K562 (cell line): ENCODE data around the gene CD79A. TPM values are rescaled to one million over a fixed set of nuclear protein-coding genes. Genes with fewer than 3 reads are reported as not detected.

ENCODE experiments used
- ATAC-seq: fragments of 200-7000 bp; cut with Tn5 transposase; 3 replicates; pipeline ENCODE4 v1.9.1; 2020; ENCODE audit warnings: moderate library complexity
- BruUV-seq: library from RNA; stranded (reverse); fragments of 400-500 nt; replicated peaks from 2 replicates; lab custom pipeline; 2021; lab: Mats Ljungman, UMichigan
- CTCF ChIA-PET: fragments of 300-600 bp; formaldehyde crosslinking; extraction: SDS; loops from one replicate; lab custom pipeline; 2021; ENCODE audit warnings: low intra/inter-chr PET ratio; lab: Yijun Ruan, JAX
- POLR2A ChIA-PET: fragments of 300-600, 350-650 bp; sonication (Branson Sonifier 250); formaldehyde crosslinking; extraction: SDS; loops from one replicate; lab custom pipeline; 2021; ENCODE audit warnings: antibody characterized with exemption, inconsistent platforms; lab: Yijun Ruan, JAX
- DNase-seq, 4 experiments: peaks; one replicate each; pipeline versions ENCODE4 v3.0.0 to v3.0.0-alpha.2; 2011 to 2018; ENCODE audit warnings: low spot score in 3 of 4, mixed read lengths in 3 of 4; ENCODE audit errors: extremely low read depth in 1 of 4
- FAIRE-seq: peaks from 2 replicates; lab custom pipeline; 2011; peaks lifted over from hg19 to GRCh38; lab: Jason Lieb, UNC
- H2AFZ ChIP-seq: 2 replicates; pipeline ENCODE4 v1.6.0; 2011; ENCODE audit warnings: low read depth, low read length, control low read depth, inconsistent platforms
- H3K27ac ChIP-seq: fragments of 200-600 bp; 3 replicates; pipeline ENCODE4 v1.8.0; 2011; ENCODE audit warnings: low read depth, mild to moderate bottlenecking, control low read depth, inconsistent platforms, low read length, moderate library complexity, mixed read lengths; ENCODE audit errors: extremely low read depth
- H3K27me3 ChIP-seq, 2 experiments: fragments of 300-600 bp in 1 of 2; 2 replicates in 1 of 2; 3 replicates in 1 of 2; pipeline versions ENCODE4 v1.6.0 to v1.8.0; 2011; ENCODE audit warnings: inconsistent platforms in 2 of 2, low read length in 2 of 2, mild to moderate bottlenecking in 1 of 2, mixed read lengths in 1 of 2, moderate library complexity in 1 of 2; ENCODE audit not compliant: control insufficient read depth in 2 of 2, insufficient read depth in 2 of 2
- H3K36me3 ChIP-seq: fragments of 300-600 bp; 3 replicates; pipeline ENCODE4 v1.8.0; 2011; ENCODE audit warnings: mild to moderate bottlenecking, low read length, inconsistent platforms; ENCODE audit not compliant: control insufficient read depth, insufficient read depth
- H3K4me1 ChIP-seq, 2 experiments: fragments of 200-600 bp in 1 of 2; replicated peaks in 1 of 2; 2 replicates in 1 of 2; 3 replicates in 1 of 2; pipeline versions ENCODE4 v1.5.1 to v1.8.0; 2011; ENCODE audit warnings: inconsistent platforms in 2 of 2, low read length in 2 of 2, mild to moderate bottlenecking in 1 of 2, mixed read lengths in 1 of 2, moderate library complexity in 1 of 2; ENCODE audit not compliant: control insufficient read depth in 2 of 2, insufficient read depth in 2 of 2
- H3K4me2 ChIP-seq: 2 replicates; pipeline ENCODE4 v1.6.1; 2011; ENCODE audit warnings: low read length, control low read depth, inconsistent platforms, mixed read lengths; ENCODE audit not compliant: insufficient read depth
- H3K4me3 ChIP-seq: fragments of 200-600 bp; sonication (generic), shearing (Covaris generic); 2 replicates; pipeline ENCODE4 v1.5.1; 2016; ENCODE audit warnings: control low read depth, inconsistent platforms
- H3K79me2 ChIP-seq: fragments of 200-600 bp; 3 replicates; pipeline ENCODE4 v1.8.0; 2011; ENCODE audit warnings: low read length, inconsistent platforms; ENCODE audit not compliant: control insufficient read depth, insufficient read depth
- H3K9ac ChIP-seq, 2 experiments: 2 replicates each; pipeline versions ENCODE4 v1.6.0 to v1.6.1; 2011; ENCODE audit warnings: low read depth in 2 of 2, low read length in 2 of 2, control low read depth in 1 of 2, inconsistent platforms in 1 of 2, mild to moderate bottlenecking in 1 of 2, mixed read lengths in 1 of 2; ENCODE audit not compliant: insufficient read depth in 1 of 2
- H3K9me1 ChIP-seq: one replicate; pipeline ENCODE4 v1.6.0; 2011; ENCODE audit warnings: inconsistent platforms, mild to moderate bottlenecking, low read length, moderate library complexity; ENCODE audit not compliant: control insufficient read depth, insufficient read depth
- H3K9me3 ChIP-seq: replicated peaks from 2 replicates; pipeline ENCODE4 v1.5.1; 2011; ENCODE audit warnings: low read depth, low read length, inconsistent platforms; ENCODE audit not compliant: control insufficient read depth, insufficient read depth
- H4K20me1 ChIP-seq: replicated peaks from 2 replicates; pipeline ENCODE4 v1.6.1; 2011; ENCODE audit warnings: low read length, inconsistent platforms, mixed read lengths; ENCODE audit not compliant: control insufficient read depth, insufficient read depth
- CGGBP1 ChIP-seq: fragments of 250-450 bp; sonication (Bioruptor Pico); IDR thresholded peaks from 2 replicates; pipeline ENCODE4 v1.9.0; 2021; ENCODE audit warnings: mild to moderate bottlenecking
- ELK1 ChIP-seq: sonication (generic); formaldehyde crosslinking; IDR thresholded peaks from 2 replicates; pipeline ENCODE4 v1.8.1; 2022; ENCODE audit warnings: missing genetic modification reagents
- HNRNPL ChIP-seq: fragments of 200-400 bp; formaldehyde crosslinking; IDR thresholded peaks from 2 replicates; pipeline ENCODE4 v1.6.1; 2017; ENCODE audit warnings: low read depth, mild to moderate bottlenecking, low read length
- SOX6 ChIP-seq: fragments of 450-650 bp; IDR thresholded peaks from 2 replicates; pipeline ENCODE4 v1.6.1; 2014; ENCODE audit warnings: mild to moderate bottlenecking
- UBTF ChIP-seq, 2 experiments: IDR thresholded peaks; 2 replicates each; pipeline ENCODE4 v1.6.1; 2012; ENCODE audit warnings: improper control_type of control experiment in 2 of 2, low read depth in 2 of 2, low read length in 2 of 2, borderline replicate concordance in 1 of 2
- ZNF175 ChIP-seq: fragments of 200-800 bp; sonication (Bioruptor generic); IDR thresholded peaks from 2 replicates; pipeline ENCODE4 v1.6.1; 2016; ENCODE audit warnings: low read depth, mild to moderate bottlenecking, missing genetic modification characterization, missing compliant biosample characterization
- ZNF830 ChIP-seq: fragments of 250-450 bp; sonication (Bioruptor Pico); IDR thresholded peaks from 2 replicates; pipeline ENCODE4 v1.5.0; 2021; ENCODE audit warnings: mild to moderate bottlenecking
- WGBS: fragments of 100-300 bp; shearing (Covaris generic); methylation state at CpG from one replicate; pipeline ENCODE4 v1.1.6; 2016; ENCODE audit warnings: low coverage, mixed read lengths; ENCODE audit not compliant: insufficient coverage; ENCODE audit errors: missing lambda C conversion rate; 5-methylcytosine and 5-hydroxymethylcytosine counted together
- in situ Hi-C: fragments of 300-500 bp; cut with MboI; formaldehyde crosslinking; loops from 4 replicates; pipeline ENCODE4 v1.15.0; 2018; ENCODE audit warnings: inconsistent platforms, mixed read lengths
- intact Hi-C: fragments of 100-400 bp; cut with micrococcal nuclease; formaldehyde crosslinking; loops from 2 replicates; pipeline ENCODE4 v1.14.2; 2022
- polyA plus RNA-seq, 8 experiments: library from polyadenylated mRNA; depleted of rRNA in 4 of 8; stranded (reverse) in 5 of 8; unstranded in 3 of 8; fragments of >200 nt; fragmentation: Nextera tagmentation in 2 of 8; fragmentation: Illumina TruSeq in 1 of 8; extraction: Ambion mirVana in 2 of 8; extraction: Trizol in 1 of 8; gene quantifications; 2 replicates each; pipeline versions ENCODE4 v1.2.1 to v1.2.3, GENCODE V29; 2011 to 2014; ENCODE audit warnings: inconsistent platforms in 1 of 8, missing spikeins in 1 of 8
- total RNA-seq, 7 experiments: library from RNA; depleted of rRNA in 6 of 7; stranded (reverse); fragments of >200 nt in 6 of 7; fragmentation: Illumina TruSeq in 2 of 7; extraction: Trizol in 2 of 7; gene quantifications; 2 replicates each; pipeline versions ENCODE4 v1.2.1 to v1.2.3, GENCODE V29; 2011 to 2021; ENCODE audit warnings: low replicate concordance in 1 of 7

Gene CD79A
- total and polyA plus RNA-seq, 9 of the 15 experiments (the other 6 are each of a cell fraction or from before 2014, with no cell fraction given), result 0.04 to 0.72 (median 0.17) TPM; not detected in 3

- Histone ChIP-seq H3K36me3 (no peaks in the 10 kb centered on the region), H3K4me3 (no peak overlapping the region), H3K79me2 (no peaks in the 10 kb centered on the region), H3K27ac (no peak overlapping the region), H3K9me3 (peaks cover 2% of the 10 kb centered on the region; the same call in 1 of the 2 replicates), H3K27me3 (peaks cover 6 to 14% of the 10 kb centered on the region in 2 experiments; a peak in 4 of 5 replicates), H2AFZ (no peak overlapping the region), H3K9me1 (no peaks in the 10 kb centered on the region), H4K20me1 (no peaks in the 10 kb centered on the region), H3K4me1 (peaks cover 13 to 24% of the 10 kb centered on the region in 2 experiments; a peak in 4 of 5 replicates), H3K9ac (no peak overlapping the region), H3K4me2 (no peak overlapping the region)
- DNase-seq (peak in 2 of 4 experiments; percentile 4 to 7), FAIRE-seq (no peak), ATAC-seq (no peak)
- in situ Hi-C loops, result no loop called here
- BruUV-seq, result no TSS peak
- intact Hi-C loops, result no loop called here
- no peak for TF ChIP-seq ZNF830 (CRISPR knock-in tag)
- TF ChIP-seq ELK1 (CRISPR knock-in tag), result no peak
- TF ChIP-seq HNRNPL, result no peak
- no peak for TF ChIP-seq UBTF (IDR thresholded peaks at IDR 0.05; ENCODE audit: borderline replicate concordance in 1 of 2, low read depth in 2 of 2, low read length in 2 of 2)
- TF ChIP-seq CGGBP1 (CRISPR knock-in tag), result no peak
- no peak for TF ChIP-seq SOX6
- TF ChIP-seq ZNF175, result no peak
- WGBS, result 49% methylated on average over 19 of the region's 19 CpGs
- ChIA-PET CTCF (no interaction called here), POLR2A (interaction anchor here (0.6 to 0.9 kb wide), 2 partner anchors 9 to 26 kb away, joined by 3 to 4 read pairs; no protein-coding TSS in a partner anchor)
These were observed 29.6 kb upstream of the CD79A start for GRCh38 chr19:41847351-41848105.
